Karpas-422 (cell line): Measurements from ENCODE around the gene HTR1D. TPM values are rescaled to one million over a fixed set of nuclear protein-coding genes. Genes with fewer than 3 reads are reported as not detected.

Source experiments
- DNase-seq: peaks from one replicate; pipeline ENCODE4 v3.0.0-alpha.2; 2015
- H2AFZ ChIP-seq: fragments of 200-600 bp; sonication (generic); 2 replicates; pipeline ENCODE4 v1.6.1; 2014; ENCODE audit warnings: antibody characterized with exemption, low read length, mixed read lengths
- H3K27ac ChIP-seq: fragments of 200-600 bp; sonication (generic); 2 replicates; pipeline ENCODE4 v1.5.1; 2014; ENCODE audit warnings: mild to moderate bottlenecking, low read length, moderate library complexity
- H3K27me3 ChIP-seq: fragments of 200-600 bp; sonication (generic); 2 replicates; pipeline ENCODE4 v1.6.1; 2014; ENCODE audit warnings: low read length, mixed read lengths
- H3K36me3 ChIP-seq: fragments of 200-600 bp; sonication (generic); 2 replicates; pipeline ENCODE4 v1.6.1; 2014; ENCODE audit warnings: low read length, mixed read lengths; ENCODE audit not compliant: insufficient read depth
- H3K4me1 ChIP-seq: fragments of 200-600 bp; sonication (generic); 2 replicates; pipeline ENCODE4 v1.6.1; 2014; ENCODE audit warnings: mild to moderate bottlenecking, low read length, mixed read lengths
- H3K4me2 ChIP-seq: fragments of 200-600 bp; sonication (generic); 2 replicates; pipeline ENCODE4 v1.6.1; 2014; ENCODE audit warnings: low read length, low read depth, mild to moderate bottlenecking; ENCODE audit not compliant: poor library complexity, severe bottlenecking
- H3K4me3 ChIP-seq: fragments of 200-600 bp; sonication (generic); 2 replicates; pipeline ENCODE4 v1.5.1; 2014; ENCODE audit warnings: mild to moderate bottlenecking, antibody characterized with exemption, low read length, mixed read lengths
- H3K79me2 ChIP-seq: fragments of 200-600 bp; sonication (generic); 2 replicates; pipeline ENCODE4 v1.6.1; 2014; ENCODE audit warnings: mild to moderate bottlenecking, low read length, mixed read lengths
- H3K9ac ChIP-seq: fragments of 200-600 bp; sonication (generic); 2 replicates; pipeline ENCODE4 v1.6.0; 2014; ENCODE audit warnings: low read length
- H3K9me2 ChIP-seq: fragments of 200-600 bp; sonication (generic), shearing (Covaris generic); replicated peaks from 2 replicates; pipeline ENCODE4 v1.6.0; 2014; ENCODE audit warnings: mild to moderate bottlenecking, low read length, moderate library complexity; ENCODE audit not compliant: insufficient read depth
- H3K9me3 ChIP-seq: fragments of 300-700, 200-600 bp; sonication (generic); 2 replicates; pipeline ENCODE4 v1.6.1; 2014; ENCODE audit warnings: low read length, mixed read lengths
- H4K20me1 ChIP-seq: fragments of 200-600 bp; sonication (generic); 2 replicates; pipeline ENCODE4 v1.6.1; 2014; ENCODE audit warnings: mild to moderate bottlenecking, antibody characterized with exemption, low read length, low read depth; ENCODE audit not compliant: insufficient read depth
- total RNA-seq: library from RNA; depleted of rRNA; stranded (reverse); fragments of >200 nt; shearing (Covaris generic); gene quantifications from 2 replicates; pipeline ENCODE4 v1.2.3, GENCODE V29; 2014; ENCODE audit warnings: low replicate concordance

Gene HTR1D
- total RNA-seq, 1 experiment from 2014 or later = not detected

DNA sequence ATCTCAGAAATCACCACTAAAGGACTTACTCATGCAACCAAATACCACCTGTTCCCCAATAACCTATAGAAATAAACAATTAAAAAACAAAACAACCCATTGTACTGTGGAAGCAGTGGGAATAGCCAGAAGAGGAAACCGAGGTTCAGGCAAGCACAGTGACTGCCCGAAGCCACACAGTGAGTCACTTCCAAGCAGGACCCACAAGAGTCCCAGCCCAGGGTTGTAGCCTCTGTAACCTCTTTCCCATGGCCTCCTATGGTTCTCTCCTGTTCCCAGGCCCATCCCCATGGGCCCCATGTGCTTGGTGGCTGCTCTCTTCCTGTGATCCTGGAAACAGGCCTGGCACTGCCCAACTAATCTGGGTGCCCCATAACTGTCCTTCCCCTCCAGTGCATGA, 29.0 kb upstream of the HTR1D start:
- no peaks in the 10 kb centered on the region for H3K27me3 ChIP-seq
- no peaks in the 10 kb centered on the region for H3K36me3 ChIP-seq
- H3K9me3 ChIP-seq = no peaks in the 10 kb centered on the region
- no peaks in the 10 kb centered on the region for H3K4me1 ChIP-seq
- H3K79me2 ChIP-seq = no peaks in the 10 kb centered on the region
- H3K9ac ChIP-seq = no peak overlapping the region
- H3K27ac ChIP-seq = no peak overlapping the region
- DNase-seq = no peak
- no peak overlapping the region for H2AFZ ChIP-seq
- H4K20me1 ChIP-seq = no peaks in the 10 kb centered on the region
- no peaks in the 10 kb centered on the region for H3K9me2 ChIP-seq
- no peak overlapping the region for H3K4me3 ChIP-seq
- no peak overlapping the region for H3K4me2 ChIP-seq

GRCh38 chr1:23244256-23244761, 27.0 kb upstream of the HTR1D start:
- Histone ChIP-seq H3K4me3 (no peak overlapping the region), H3K27ac (no peak overlapping the region), H3K9me3 (no peaks in the 10 kb centered on the region), H3K4me1 (no peaks in the 10 kb centered on the region), H3K4me2 (no peak overlapping the region), H3K36me3 (no peaks in the 10 kb centered on the region), H3K9ac (no peak overlapping the region), H3K9me2 (no peaks in the 10 kb centered on the region), H3K27me3 (no peaks in the 10 kb centered on the region), H2AFZ (no peak overlapping the region), H3K79me2 (no peaks in the 10 kb centered on the region), H4K20me1 (no peaks in the 10 kb centered on the region)
- no peak for DNase-seq

GRCh38 chr1:23242414-23242813, 25.1 kb upstream of the HTR1D start:
- Histone ChIP-seq H3K27me3 (no peaks in the 10 kb centered on the region), H2AFZ (no peak overlapping the region), H3K27ac (no peak overlapping the region), H3K36me3 (no peaks in the 10 kb centered on the region), H3K4me2 (no peak overlapping the region), H3K9ac (no peak overlapping the region), H4K20me1 (no peaks in the 10 kb centered on the region), H3K79me2 (no peaks in the 10 kb centered on the region), H3K4me1 (no peaks in the 10 kb centered on the region), H3K9me3 (no peaks in the 10 kb centered on the region), H3K4me3 (no peak overlapping the region), H3K9me2 (no peaks in the 10 kb centered on the region)
- DNase-seq = no peak

DNA sequence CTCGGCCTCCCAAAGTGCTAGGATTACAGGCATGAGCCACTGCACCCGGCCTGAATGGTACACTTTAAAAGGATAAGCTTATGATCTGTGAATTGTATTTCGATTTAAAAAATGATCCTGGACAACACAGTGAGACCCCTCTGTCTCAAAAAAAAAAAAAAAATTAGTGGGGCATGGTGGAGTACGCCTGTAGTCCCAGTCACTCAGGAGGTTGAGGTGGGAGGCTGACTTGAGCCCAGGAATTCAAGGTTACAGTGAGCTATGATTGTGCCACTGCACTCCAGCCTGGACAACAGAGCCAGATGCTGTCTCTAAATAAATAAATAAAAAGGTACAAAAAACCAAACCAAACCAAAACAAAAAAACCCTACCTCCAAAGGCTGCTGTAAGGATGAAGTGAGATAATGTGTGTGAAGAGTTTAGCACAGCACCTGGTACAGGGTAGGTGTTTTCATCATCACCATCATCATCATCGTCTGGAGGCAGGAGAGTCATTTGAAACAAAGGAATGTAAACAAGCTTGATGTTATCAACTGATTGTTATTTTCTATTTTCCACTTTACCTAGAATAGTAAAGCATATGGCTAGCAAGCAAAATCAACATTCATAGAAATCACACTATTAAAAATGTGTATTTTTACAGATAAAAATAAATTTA, 22.5 kb upstream of the HTR1D start:
- Histone ChIP-seq H3K27ac (no peak overlapping the region), H3K79me2 (no peaks in the 10 kb centered on the region), H3K9me3 (no peaks in the 10 kb centered on the region), H3K36me3 (no peaks in the 10 kb centered on the region), H3K27me3 (no peaks in the 10 kb centered on the region), H4K20me1 (no peaks in the 10 kb centered on the region), H3K4me3 (no peak overlapping the region), H3K9ac (no peak overlapping the region), H2AFZ (no peak overlapping the region), H3K4me2 (no peak overlapping the region), H3K4me1 (no peaks in the 10 kb centered on the region), H3K9me2 (no peaks in the 10 kb centered on the region)
- DNase-seq = no peak

DNA sequence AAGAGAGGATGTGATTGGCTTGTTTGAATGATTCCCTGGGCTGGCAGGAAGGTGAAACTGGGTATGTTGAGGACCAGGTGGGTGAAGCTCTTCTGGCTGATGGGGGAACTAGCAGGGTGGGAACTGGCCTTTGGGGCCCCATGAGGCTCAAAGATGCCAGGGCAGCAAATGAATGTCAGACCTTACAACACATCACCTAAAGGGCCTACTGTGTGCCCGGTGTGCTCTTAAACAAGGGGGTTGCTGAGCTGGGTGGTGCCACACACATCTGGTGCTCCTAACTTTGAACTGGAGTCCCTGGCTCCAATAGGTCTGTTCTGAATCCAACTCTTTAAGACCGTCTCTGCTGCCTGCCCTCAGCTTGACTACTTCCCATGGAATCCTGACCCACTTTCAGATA, 21.3 kb upstream of the HTR1D start:
- no peaks in the 10 kb centered on the region for H3K27me3 ChIP-seq
- no peak overlapping the region for H2AFZ ChIP-seq
- H3K4me1 ChIP-seq = no peaks in the 10 kb centered on the region
- H3K9me3 ChIP-seq = no peaks in the 10 kb centered on the region
- no peak overlapping the region for H3K4me2 ChIP-seq
- no peak overlapping the region for H3K27ac ChIP-seq
- H3K9ac ChIP-seq = no peak overlapping the region
- no peaks in the 10 kb centered on the region for H4K20me1 ChIP-seq
- no peaks in the 10 kb centered on the region for H3K36me3 ChIP-seq
- H3K9me2 ChIP-seq = no peaks in the 10 kb centered on the region
- no peaks in the 10 kb centered on the region for H3K79me2 ChIP-seq
- DNase-seq = no peak
- H3K4me3 ChIP-seq = no peak overlapping the region

- Histone ChIP-seq H3K27ac (no peak overlapping the region), H3K79me2 (no peaks in the 10 kb centered on the region), H3K9me3 (no peaks in the 10 kb centered on the region), H3K9me2 (no peaks in the 10 kb centered on the region), H3K27me3 (no peaks in the 10 kb centered on the region), H4K20me1 (no peaks in the 10 kb centered on the region), H3K4me1 (no peaks in the 10 kb centered on the region), H2AFZ (no peak overlapping the region), H3K4me3 (no peak overlapping the region), H3K36me3 (no peaks in the 10 kb centered on the region), H3K9ac (no peak overlapping the region), H3K4me2 (no peak overlapping the region)
- no peak for DNase-seq
Measured at GRCh38 chr1:23237508-23237907, 20.2 kb upstream of the HTR1D start.

DNA sequence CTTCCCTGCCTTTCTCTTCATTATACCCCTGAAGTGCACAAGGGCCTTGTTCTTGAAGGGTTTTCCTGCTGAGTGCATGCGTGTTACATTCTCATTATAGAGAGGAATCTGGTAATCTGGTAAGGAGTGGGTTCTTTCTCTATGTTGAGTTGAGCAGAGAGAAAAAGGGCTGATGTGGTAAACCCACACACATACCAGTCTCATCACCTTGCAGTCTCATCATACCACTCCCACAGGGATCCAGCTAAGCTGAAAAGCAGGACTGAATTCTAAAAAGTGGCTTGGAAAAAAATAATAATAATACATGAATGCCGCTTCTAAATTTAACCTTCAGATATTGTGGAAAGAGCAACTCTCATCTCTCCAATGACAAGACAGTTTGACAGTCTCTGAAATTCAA, 10.5 kb upstream of the HTR1D start:
- Histone ChIP-seq H3K9ac (no peak overlapping the region), H3K27me3 (no peaks in the 10 kb centered on the region), H3K4me1 (no peaks in the 10 kb centered on the region), H3K9me3 (no peaks in the 10 kb centered on the region), H3K4me2 (no peak overlapping the region), H2AFZ (no peak overlapping the region), H4K20me1 (no peaks in the 10 kb centered on the region), H3K79me2 (no peaks in the 10 kb centered on the region), H3K4me3 (no peak overlapping the region), H3K36me3 (no peaks in the 10 kb centered on the region), H3K9me2 (no peaks in the 10 kb centered on the region), H3K27ac (no peak overlapping the region)
- DNase-seq = no peak

GRCh38 chr1:23224739-23225648, 7.7 kb upstream of the HTR1D start:
- H2AFZ ChIP-seq = no peak overlapping the region
- no peak overlapping the region for H3K4me2 ChIP-seq
- no peak overlapping the region for H3K4me3 ChIP-seq
- H3K9me2 ChIP-seq = no peaks in the 10 kb centered on the region
- H3K27ac ChIP-seq = no peak overlapping the region
- no peaks in the 10 kb centered on the region for H4K20me1 ChIP-seq
- no peaks in the 10 kb centered on the region for H3K4me1 ChIP-seq
- no peaks in the 10 kb centered on the region for H3K36me3 ChIP-seq
- no peak overlapping the region for H3K9ac ChIP-seq
- H3K27me3 ChIP-seq = no peaks in the 10 kb centered on the region
- H3K9me3 ChIP-seq = no peaks in the 10 kb centered on the region
- no peak for DNase-seq
- H3K79me2 ChIP-seq = no peaks in the 10 kb centered on the region
